HepG2 (cell line): ENCODE measurements around the gene PXDC1. TPM values are rescaled to one million over a fixed set of nuclear protein-coding genes. Genes with fewer than 3 reads are reported as not detected.
A peak's percentile ranks its signal among the peaks of the same experiment; 100 is the strongest.

Experiments used
- FIP1L1 ChIP-seq: fragments of 200-400 bp; formaldehyde crosslinking; IDR thresholded peaks from 2 replicates; pipeline ENCODE4 v1.6.1; 2018; ENCODE audit warnings: low read depth, mild to moderate bottlenecking, low read length, moderate library complexity, borderline replicate concordance; ENCODE audit not compliant: insufficient read depth
- FLYWCH1 ChIP-seq: sonication (generic); formaldehyde crosslinking; IDR thresholded peaks from 2 replicates; pipeline ENCODE4 v1.8.1; 2023; ENCODE audit warnings: mild to moderate bottlenecking, missing genetic modification reagents
- GFI1 ChIP-seq: sonication (generic); formaldehyde crosslinking; IDR thresholded peaks from 2 replicates; pipeline ENCODE4 v1.5.0; 2020; ENCODE audit warnings: missing genetic modification reagents, mild to moderate bottlenecking, borderline replicate concordance
- JUN ChIP-seq: sonication (generic); formaldehyde crosslinking; IDR thresholded peaks from 2 replicates; pipeline ENCODE4 v1.4.0; 2020; ENCODE audit warnings: mild to moderate bottlenecking, missing genetic modification reagents
- PPARG ChIP-seq: conservative IDR thresholded peaks from 2 replicates; pipeline ENCODE4 v1.6.1; 2016; ENCODE audit warnings: missing biosample characterization, missing genetic modification reagents
- TBP ChIP-seq: sonication (generic); formaldehyde crosslinking; IDR thresholded peaks from 2 replicates; pipeline ENCODE4 v1.5.0; 2020; ENCODE audit warnings: missing genetic modification reagents
- ZNF30 ChIP-seq: sonication (generic); formaldehyde crosslinking; IDR thresholded peaks from 2 replicates; pipeline ENCODE4 v1.5.0; 2020; ENCODE audit warnings: mild to moderate bottlenecking, missing genetic modification reagents
- ZNF430 ChIP-seq: sonication (generic); formaldehyde crosslinking; IDR thresholded peaks from 2 replicates; pipeline ENCODE4 v1.9.0; 2021; ENCODE audit warnings: mild to moderate bottlenecking, missing genetic modification reagents
- ZNF562 ChIP-seq: sonication (generic); formaldehyde crosslinking; IDR thresholded peaks from 2 replicates; pipeline ENCODE4 v1.8.0; 2022; ENCODE audit warnings: missing genetic modification reagents, borderline replicate concordance
- ZNF747 ChIP-seq: sonication (generic); formaldehyde crosslinking; IDR thresholded peaks from 2 replicates; pipeline ENCODE4 v1.8.1; 2023; ENCODE audit warnings: missing genetic modification reagents, mild to moderate bottlenecking, borderline replicate concordance
- polyA plus RNA-seq, 8 experiments: library from polyadenylated mRNA; depleted of rRNA in 3 of 8; stranded (reverse) in 7 of 8; unstranded in 1 of 8; fragments of >200 nt; fragmentation: Illumina TruSeq in 4 of 8; extraction: Trizol in 4 of 8; gene quantifications; 2 replicates each; pipeline versions ENCODE4 v1.2.1 to v1.2.3, GENCODE V29; 2011 to 2016; ENCODE audit warnings: low read depth in 4 of 8, missing spikeins in 1 of 8, mixed read lengths in 1 of 8; ENCODE audit not compliant: insufficient read depth in 1 of 8
- total RNA-seq, 5 experiments: library from RNA; depleted of rRNA; stranded (reverse); fragments of >200 nt; fragmentation: Illumina TruSeq; extraction: Trizol; gene quantifications; 2 replicates each; pipeline ENCODE4 v1.2.3, GENCODE V29; 2016; ENCODE audit warnings: low read depth in 1 of 5
- TF ChIP-seq, protein P1 (sequence below): sonication (generic); formaldehyde crosslinking; IDR thresholded peaks from 2 replicates; pipeline ENCODE4 v1.8.0; 2022; ENCODE audit warnings: mild to moderate bottlenecking, missing genetic modification reagents, moderate library complexity
- TF ChIP-seq, protein P2 (sequence below): sonication (generic); formaldehyde crosslinking; IDR thresholded peaks from 2 replicates; pipeline ENCODE4 v1.9.0; 2022; ENCODE audit warnings: missing genetic modification reagents, mild to moderate bottlenecking, borderline replicate concordance
- TF ChIP-seq, protein P3 (sequence below): sonication (generic); formaldehyde crosslinking; IDR thresholded peaks from 2 replicates; pipeline ENCODE4 v1.4.0; 2020; ENCODE audit warnings: missing genetic modification reagents
- TF ChIP-seq, protein P4 (sequence below): sonication (generic); formaldehyde crosslinking; IDR thresholded peaks from 2 replicates; pipeline ENCODE4 v1.5.0; 2020; ENCODE audit warnings: mild to moderate bottlenecking, missing genetic modification reagents, borderline replicate concordance
- TF ChIP-seq, protein P5 (sequence below): sonication (generic); formaldehyde crosslinking; IDR thresholded peaks from 2 replicates; pipeline ENCODE4 v1.8.0; 2022; ENCODE audit warnings: missing genetic modification reagents, mild to moderate bottlenecking, inconsistent platforms, borderline replicate concordance

The PXDC1 gene
- total and polyA plus RNA-seq, 2 of the 13 experiments (the other 11 are each of a cell fraction or from before 2014, with no cell fraction given) = 32.4 to 34.7 TPM

DNA sequence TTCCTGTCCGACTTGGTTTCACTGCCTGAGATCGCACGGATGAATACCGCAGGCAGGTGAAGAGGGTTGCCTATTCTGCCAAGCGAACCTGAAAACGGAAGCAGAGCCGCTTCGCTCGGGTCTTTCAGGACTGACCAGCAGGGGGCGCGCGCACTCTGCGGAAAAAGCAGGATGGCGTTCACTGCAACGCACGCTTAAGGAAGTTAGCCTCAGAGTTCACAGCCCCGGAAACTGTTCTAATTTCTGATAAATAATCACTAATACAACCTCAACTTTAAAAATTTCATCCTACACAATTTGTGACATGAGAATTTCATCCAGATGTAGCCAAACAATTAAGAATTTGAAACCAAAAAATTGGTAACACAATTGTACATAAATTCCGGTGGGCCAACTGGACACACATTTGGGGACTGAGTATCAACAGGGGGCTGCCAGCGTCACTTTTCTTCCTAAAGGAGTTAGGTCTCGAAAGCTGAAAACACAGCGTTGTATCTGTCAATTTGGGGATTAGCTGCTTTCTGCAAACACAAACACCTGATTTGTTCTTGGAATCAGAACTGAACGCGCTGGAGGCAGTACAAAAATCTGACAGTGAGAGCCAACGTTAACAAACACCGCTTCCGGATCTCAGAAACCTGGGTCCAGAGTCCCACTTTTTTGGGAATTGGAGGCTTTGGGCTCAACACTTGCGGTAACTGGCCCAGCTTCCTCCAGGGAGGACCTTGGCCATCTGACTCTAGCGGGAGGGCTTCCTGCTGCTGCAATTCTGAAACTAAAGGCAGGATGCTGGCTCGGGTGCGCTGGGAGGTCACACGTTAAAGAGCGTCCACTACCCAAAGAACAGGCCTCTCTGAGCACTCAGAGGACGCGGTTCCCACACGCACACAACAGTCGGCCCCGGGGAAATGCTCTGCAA is 8.8 kb downstream of the PXDC1 start (continued):
- TF ChIP-seq ZNF30 (CRISPR knock-in tag) (no peak), ZNF562 (CRISPR knock-in tag) (no peak), TBP (CRISPR knock-in tag) (no peak), GFI1 (CRISPR knock-in tag) (peak; percentile 65; the same call in 1 of the 2 replicates), ZNF747 (CRISPR knock-in tag) (0 out of 2 replicates have a peak, but pooled peaks have one; percentile 81), ZNF430 (peak; percentile 86), FIP1L1 (no peak), JUN (no peak), PPARG (CRISPR knock-in tag) (no peak), FLYWCH1 (no peak)
- TF ChIP-seq, protein P1, sequence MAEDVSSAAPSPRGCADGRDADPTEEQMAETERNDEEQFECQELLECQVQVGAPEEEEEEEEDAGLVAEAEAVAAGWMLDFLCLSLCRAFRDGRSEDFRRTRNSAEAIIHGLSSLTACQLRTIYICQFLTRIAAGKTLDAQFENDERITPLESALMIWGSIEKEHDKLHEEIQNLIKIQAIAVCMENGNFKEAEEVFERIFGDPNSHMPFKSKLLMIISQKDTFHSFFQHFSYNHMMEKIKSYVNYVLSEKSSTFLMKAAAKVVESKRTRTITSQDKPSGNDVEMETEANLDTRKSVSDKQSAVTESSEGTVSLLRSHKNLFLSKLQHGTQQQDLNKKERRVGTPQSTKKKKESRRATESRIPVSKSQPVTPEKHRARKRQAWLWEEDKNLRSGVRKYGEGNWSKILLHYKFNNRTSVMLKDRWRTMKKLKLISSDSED (CRISPR knock-in tag) = no peak
- TF ChIP-seq, protein P2, sequence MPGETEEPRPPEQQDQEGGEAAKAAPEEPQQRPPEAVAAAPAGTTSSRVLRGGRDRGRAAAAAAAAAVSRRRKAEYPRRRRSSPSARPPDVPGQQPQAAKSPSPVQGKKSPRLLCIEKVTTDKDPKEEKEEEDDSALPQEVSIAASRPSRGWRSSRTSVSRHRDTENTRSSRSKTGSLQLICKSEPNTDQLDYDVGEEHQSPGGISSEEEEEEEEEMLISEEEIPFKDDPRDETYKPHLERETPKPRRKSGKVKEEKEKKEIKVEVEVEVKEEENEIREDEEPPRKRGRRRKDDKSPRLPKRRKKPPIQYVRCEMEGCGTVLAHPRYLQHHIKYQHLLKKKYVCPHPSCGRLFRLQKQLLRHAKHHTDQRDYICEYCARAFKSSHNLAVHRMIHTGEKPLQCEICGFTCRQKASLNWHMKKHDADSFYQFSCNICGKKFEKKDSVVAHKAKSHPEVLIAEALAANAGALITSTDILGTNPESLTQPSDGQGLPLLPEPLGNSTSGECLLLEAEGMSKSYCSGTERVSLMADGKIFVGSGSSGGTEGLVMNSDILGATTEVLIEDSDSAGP (CRISPR knock-in tag) = peak; percentile 68; the same call in 1 of the 2 replicates
- TF ChIP-seq, protein P3, sequence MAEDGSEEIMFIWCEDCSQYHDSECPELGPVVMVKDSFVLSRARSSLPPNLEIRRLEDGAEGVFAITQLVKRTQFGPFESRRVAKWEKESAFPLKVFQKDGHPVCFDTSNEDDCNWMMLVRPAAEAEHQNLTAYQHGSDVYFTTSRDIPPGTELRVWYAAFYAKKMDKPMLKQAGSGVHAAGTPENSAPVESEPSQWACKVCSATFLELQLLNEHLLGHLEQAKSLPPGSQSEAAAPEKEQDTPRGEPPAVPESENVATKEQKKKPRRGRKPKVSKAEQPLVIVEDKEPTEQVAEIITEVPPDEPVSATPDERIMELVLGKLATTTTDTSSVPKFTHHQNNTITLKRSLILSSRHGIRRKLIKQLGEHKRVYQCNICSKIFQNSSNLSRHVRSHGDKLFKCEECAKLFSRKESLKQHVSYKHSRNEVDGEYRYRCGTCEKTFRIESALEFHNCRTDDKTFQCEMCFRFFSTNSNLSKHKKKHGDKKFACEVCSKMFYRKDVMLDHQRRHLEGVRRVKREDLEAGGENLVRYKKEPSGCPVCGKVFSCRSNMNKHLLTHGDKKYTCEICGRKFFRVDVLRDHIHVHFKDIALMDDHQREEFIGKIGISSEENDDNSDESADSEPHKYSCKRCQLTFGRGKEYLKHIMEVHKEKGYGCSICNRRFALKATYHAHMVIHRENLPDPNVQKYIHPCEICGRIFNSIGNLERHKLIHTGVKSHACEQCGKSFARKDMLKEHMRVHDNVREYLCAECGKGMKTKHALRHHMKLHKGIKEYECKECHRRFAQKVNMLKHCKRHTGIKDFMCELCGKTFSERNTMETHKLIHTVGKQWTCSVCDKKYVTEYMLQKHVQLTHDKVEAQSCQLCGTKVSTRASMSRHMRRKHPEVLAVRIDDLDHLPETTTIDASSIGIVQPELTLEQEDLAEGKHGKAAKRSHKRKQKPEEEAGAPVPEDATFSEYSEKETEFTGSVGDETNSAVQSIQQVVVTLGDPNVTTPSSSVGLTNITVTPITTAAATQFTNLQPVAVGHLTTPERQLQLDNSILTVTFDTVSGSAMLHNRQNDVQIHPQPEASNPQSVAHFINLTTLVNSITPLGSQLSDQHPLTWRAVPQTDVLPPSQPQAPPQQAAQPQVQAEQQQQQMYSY = no peak
- TF ChIP-seq, protein P4, sequence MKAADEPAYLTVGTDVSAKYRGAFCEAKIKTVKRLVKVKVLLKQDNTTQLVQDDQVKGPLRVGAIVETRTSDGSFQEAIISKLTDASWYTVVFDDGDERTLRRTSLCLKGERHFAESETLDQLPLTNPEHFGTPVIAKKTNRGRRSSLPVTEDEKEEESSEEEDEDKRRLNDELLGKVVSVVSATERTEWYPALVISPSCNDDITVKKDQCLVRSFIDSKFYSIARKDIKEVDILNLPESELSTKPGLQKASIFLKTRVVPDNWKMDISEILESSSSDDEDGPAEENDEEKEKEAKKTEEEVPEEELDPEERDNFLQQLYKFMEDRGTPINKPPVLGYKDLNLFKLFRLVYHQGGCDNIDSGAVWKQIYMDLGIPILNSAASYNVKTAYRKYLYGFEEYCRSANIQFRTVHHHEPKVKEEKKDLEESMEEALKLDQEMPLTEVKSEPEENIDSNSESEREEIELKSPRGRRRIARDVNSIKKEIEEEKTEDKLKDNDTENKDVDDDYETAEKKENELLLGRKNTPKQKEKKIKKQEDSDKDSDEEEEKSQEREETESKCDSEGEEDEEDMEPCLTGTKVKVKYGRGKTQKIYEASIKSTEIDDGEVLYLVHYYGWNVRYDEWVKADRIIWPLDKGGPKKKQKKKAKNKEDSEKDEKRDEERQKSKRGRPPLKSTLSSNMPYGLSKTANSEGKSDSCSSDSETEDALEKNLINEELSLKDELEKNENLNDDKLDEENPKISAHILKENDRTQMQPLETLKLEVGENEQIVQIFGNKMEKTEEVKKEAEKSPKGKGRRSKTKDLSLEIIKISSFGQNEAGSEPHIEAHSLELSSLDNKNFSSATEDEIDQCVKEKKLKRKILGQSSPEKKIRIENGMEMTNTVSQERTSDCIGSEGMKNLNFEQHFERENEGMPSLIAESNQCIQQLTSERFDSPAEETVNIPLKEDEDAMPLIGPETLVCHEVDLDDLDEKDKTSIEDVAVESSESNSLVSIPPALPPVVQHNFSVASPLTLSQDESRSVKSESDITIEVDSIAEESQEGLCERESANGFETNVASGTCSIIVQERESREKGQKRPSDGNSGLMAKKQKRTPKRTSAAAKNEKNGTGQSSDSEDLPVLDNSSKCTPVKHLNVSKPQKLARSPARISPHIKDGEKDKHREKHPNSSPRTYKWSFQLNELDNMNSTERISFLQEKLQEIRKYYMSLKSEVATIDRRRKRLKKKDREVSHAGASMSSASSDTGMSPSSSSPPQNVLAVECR (CRISPR knock-in tag) = peak; percentile 51; the same call in 1 of the 2 replicates
- TF ChIP-seq, protein P5, sequence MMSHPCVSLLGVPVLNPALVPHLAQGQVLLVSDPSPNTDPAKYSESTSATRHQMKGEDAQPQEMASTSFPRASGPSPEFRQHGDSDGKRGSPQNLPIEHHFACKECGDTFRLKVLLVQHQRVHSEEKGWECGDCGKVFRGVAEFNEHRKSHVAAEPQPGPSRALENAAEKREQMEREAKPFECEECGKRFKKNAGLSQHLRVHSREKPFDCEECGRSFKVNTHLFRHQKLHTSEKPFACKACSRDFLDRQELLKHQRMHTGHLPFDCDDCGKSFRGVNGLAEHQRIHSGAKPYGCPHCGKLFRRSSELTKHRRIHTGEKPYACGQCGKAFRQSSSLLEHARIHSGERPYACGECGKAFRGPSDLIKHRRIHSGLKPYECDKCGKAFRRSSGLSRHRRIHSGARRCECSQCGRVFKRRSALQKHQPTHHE (CRISPR knock-in tag) = no peak
